Mucosa of stomach (tissue), 1 donor: ENCODE measurements around the gene METTL27.
"Not testable (repeated sequence)": the region's sequence is repeated elsewhere in the genome, so short reads cannot be mapped to it uniquely, and the experiment has no call there.

Source experiments
- H3K27me3 ChIP-seq: one replicate; pipeline ENCODE4 v1.7.0; 2013; ENCODE audit warnings: mild to moderate bottlenecking, low read length; ENCODE audit not compliant: control insufficient read depth, insufficient read depth
- H3K36me3 ChIP-seq: one replicate; pipeline ENCODE4 v1.7.0; 2013; ENCODE audit warnings: low read length; ENCODE audit not compliant: control insufficient read depth, insufficient read depth
- H3K4me1 ChIP-seq: one replicate; pipeline ENCODE4 v1.7.0; 2013; ENCODE audit warnings: mild to moderate bottlenecking, low read length; ENCODE audit not compliant: control insufficient read depth, insufficient read depth
- H3K4me3 ChIP-seq: one replicate; pipeline ENCODE4 v1.7.0; 2013; ENCODE audit warnings: low read length
- H3K9ac ChIP-seq: one replicate; pipeline ENCODE4 v1.7.0; 2013; ENCODE audit warnings: mild to moderate bottlenecking, low read length, moderate library complexity
- H3K9me3 ChIP-seq: one replicate; pipeline ENCODE4 v1.7.0; 2013; ENCODE audit warnings: mild to moderate bottlenecking, low read length, moderate library complexity; ENCODE audit not compliant: control insufficient read depth
- donor health status: Pancreatic carcinoma.

The METTL27 gene

GRCh38 chr7:73796656-73797055, 45.7 kb downstream of the METTL27 start:
- H3K4me3 ChIP-seq, H3K9ac ChIP-seq, H3K9me3 ChIP-seq, H3K36me3 ChIP-seq: not testable (repeated sequence)
- peaks cover 62% of the 10 kb centered on the region for H3K27me3 ChIP-seq
- H3K4me1 ChIP-seq = peaks cover 14% of the 10 kb centered on the region

- H3K36me3 ChIP-seq, H3K4me3 ChIP-seq, H3K9ac ChIP-seq, H3K9me3 ChIP-seq: not testable (repeated sequence)
- peaks cover 68% of the 10 kb centered on the region for H3K27me3 ChIP-seq
- peaks cover 14% of the 10 kb centered on the region for H3K4me1 ChIP-seq
These were observed 47.1 kb downstream of the METTL27 start for GRCh38 chr7:73795188-73795587.

- peaks cover 67% of the 10 kb centered on the region for H3K27me3 ChIP-seq
- not testable (repeated sequence) for H3K36me3 ChIP-seq, H3K9ac ChIP-seq, H3K9me3 ChIP-seq, H3K4me3 ChIP-seq
- peaks cover 14% of the 10 kb centered on the region for H3K4me1 ChIP-seq
These were observed 51.1 kb downstream of the METTL27 start for GRCh38 chr7:73791170-73791690.

GRCh38 chr7:73789051-73789450, 53.3 kb downstream of the METTL27 start:
- Histone ChIP-seq H3K4me1 (peaks cover 12% of the 10 kb centered on the region), H3K27me3 (peaks cover 63% of the 10 kb centered on the region), H3K4me3 (no peak overlapping the region), H3K9ac (no peak overlapping the region), H3K9me3 (no peaks in the 10 kb centered on the region), H3K36me3 (no peaks in the 10 kb centered on the region)

GRCh38 chr7:73787786-73788048, 54.6 kb downstream of the METTL27 start:
- not testable (repeated sequence) for H3K9me3 ChIP-seq, H3K4me3 ChIP-seq, H3K4me1 ChIP-seq, H3K9ac ChIP-seq, H3K36me3 ChIP-seq
- peaks cover 56% of the 10 kb centered on the region for H3K27me3 ChIP-seq

GRCh38 chr7:73786588-73786987, 55.7 kb downstream of the METTL27 start:
- H3K9me3 ChIP-seq = no peaks in the 10 kb centered on the region
- no peak overlapping the region for H3K4me3 ChIP-seq
- no peak overlapping the region for H3K9ac ChIP-seq
- peaks cover 48% of the 10 kb centered on the region for H3K27me3 ChIP-seq
- H3K36me3 ChIP-seq = no peaks in the 10 kb centered on the region
- H3K4me1 ChIP-seq = no peaks in the 10 kb centered on the region
